Neural cell (in vitro differentiated cells): ENCODE results near the gene ARFGAP3. TPM values are rescaled to one million over a fixed set of nuclear protein-coding genes. Genes with fewer than 3 reads are reported as not detected.

Experiments
- H2AFZ ChIP-seq: fragments of 200-600, 300-800 bp; sonication (generic), shearing (Covaris generic); 2 replicates; pipeline ENCODE4 v1.6.0; 2014; ENCODE audit warnings: low read depth, mild to moderate bottlenecking, antibody characterized with exemption, low read length, moderate library complexity
- H3F3A ChIP-seq: fragments of 200-600 bp; shearing (Covaris generic); 2 replicates; pipeline ENCODE4 v1.6.1; 2016; ENCODE audit warnings: mild to moderate bottlenecking, moderate library complexity, mixed read lengths, antibody characterized with exemption, low read length; ENCODE audit not compliant: insufficient read depth, poor library complexity, severe bottlenecking
- H3K27ac ChIP-seq: fragments of 200-600, 300-800 bp; sonication (generic), shearing (Covaris generic); 2 replicates; pipeline ENCODE4 v1.5.1; 2014; ENCODE audit warnings: mild to moderate bottlenecking, low read length, moderate library complexity
- H3K27me3 ChIP-seq: fragments of 300-800, 200-600 bp; sonication (generic), shearing (Covaris generic); 2 replicates; pipeline ENCODE4 v1.6.0; 2014; ENCODE audit warnings: mild to moderate bottlenecking, low read depth, low read length, moderate library complexity; ENCODE audit not compliant: insufficient read depth
- H3K36me3 ChIP-seq: fragments of 300-800, 200-600 bp; sonication (generic), shearing (Covaris generic); 2 replicates; pipeline ENCODE4 v1.5.1; 2014; ENCODE audit warnings: mild to moderate bottlenecking, antibody characterized with exemption, low read length, moderate library complexity; ENCODE audit not compliant: insufficient read depth
- H3K4me2 ChIP-seq: fragments of 300-800, 200-600 bp; sonication (generic), shearing (Covaris generic); 2 replicates; pipeline ENCODE4 v1.6.0; 2014; ENCODE audit warnings: mild to moderate bottlenecking, low read length
- H3K4me3 ChIP-seq: fragments of 300-800, 200-600 bp; sonication (generic), shearing (Covaris generic); 2 replicates; pipeline ENCODE4 v1.5.1; 2014; ENCODE audit warnings: mild to moderate bottlenecking, low read length, moderate library complexity
- H3K79me2 ChIP-seq: fragments of 200-600 bp; shearing (Covaris generic); replicated peaks from 2 replicates; pipeline ENCODE4 v1.6.0; 2014; ENCODE audit warnings: mild to moderate bottlenecking, low read length, moderate library complexity; ENCODE audit not compliant: insufficient read depth
- H3K9ac ChIP-seq: fragments of 300-800, 200-600 bp; sonication (generic), shearing (Covaris generic); 2 replicates; pipeline ENCODE4 v1.6.1; 2016; ENCODE audit warnings: mild to moderate bottlenecking, low read length, mixed read lengths
- H3K9me2 ChIP-seq: fragments of 200-600 bp; shearing (Covaris generic); 2 replicates; pipeline ENCODE4 v1.6.1; 2016; ENCODE audit warnings: mild to moderate bottlenecking, low read length, mixed read lengths; ENCODE audit not compliant: insufficient read depth
- H3K9me3 ChIP-seq: fragments of 200-600, 300-800 bp; sonication (generic), shearing (Covaris generic); 2 replicates; pipeline ENCODE4 v1.6.1; 2016; ENCODE audit warnings: mild to moderate bottlenecking, mixed run types, low read length, moderate library complexity, mixed read lengths
- H4K20me1 ChIP-seq: fragments of 200-600 bp; shearing (Covaris generic); 2 replicates; pipeline ENCODE4 v1.6.1; 2016; ENCODE audit warnings: mild to moderate bottlenecking, mixed run types; ENCODE audit not compliant: insufficient read depth
- EZH2 ChIP-seq: fragments of 200-600, 300-800 bp; shearing (Covaris generic), sonication (generic); IDR thresholded peaks from 2 replicates; pipeline ENCODE4 v1.6.1; 2014; ENCODE audit warnings: antibody characterized with exemption, low read length, borderline replicate concordance, mild to moderate bottlenecking; ENCODE audit not compliant: insufficient read depth, poor library complexity, severe bottlenecking
- MXI1 ChIP-seq: fragments of 450-650 bp; conservative IDR thresholded peaks from 2 replicates; pipeline ENCODE4 v1.6.1; 2014; ENCODE audit warnings: antibody characterized with exemption, mild to moderate bottlenecking; ENCODE audit not compliant: poor library complexity, severe bottlenecking
- POLR2AphosphoS5 ChIP-seq: IDR thresholded peaks from 2 replicates; pipeline ENCODE4 v1.6.1; 2012
- RAD21 ChIP-seq: fragments of 450-650 bp; conservative IDR thresholded peaks from 2 replicates; pipeline ENCODE4 v1.6.1; 2014; ENCODE audit warnings: antibody characterized with exemption, mild to moderate bottlenecking, moderate library complexity
- SMC3 ChIP-seq: fragments of 450-650 bp; conservative IDR thresholded peaks from 2 replicates; pipeline ENCODE4 v1.6.1; 2014; ENCODE audit warnings: antibody characterized with exemption, mild to moderate bottlenecking, moderate library complexity; ENCODE audit not compliant: poor library complexity
- TAF1 ChIP-seq: IDR thresholded peaks from 2 replicates; pipeline ENCODE4 v1.6.1; 2012; ENCODE audit warnings: low read depth
- polyA plus RNA-seq: library from polyadenylated mRNA; depleted of rRNA; stranded (reverse); fragments of >200 nt; gene quantifications from 2 replicates; pipeline ENCODE4 v1.2.3, GENCODE V29; 2014
- TF ChIP-seq, protein P1 (sequence below): IDR thresholded peaks from 2 replicates; pipeline ENCODE4 v1.6.1; 2012; ENCODE audit warnings: borderline replicate concordance
- TF ChIP-seq, protein P2 (sequence below): fragments of 450-650 bp; IDR thresholded peaks from 2 replicates; pipeline ENCODE4 v1.5.1; 2014; ENCODE audit warnings: antibody characterized with exemption, mild to moderate bottlenecking, moderate library complexity; ENCODE audit not compliant: poor library complexity, severe bottlenecking

ARFGAP3 gene
- polyA plus RNA-seq, 1 donor from 2014 or later: 80.7 TPM

DNA sequence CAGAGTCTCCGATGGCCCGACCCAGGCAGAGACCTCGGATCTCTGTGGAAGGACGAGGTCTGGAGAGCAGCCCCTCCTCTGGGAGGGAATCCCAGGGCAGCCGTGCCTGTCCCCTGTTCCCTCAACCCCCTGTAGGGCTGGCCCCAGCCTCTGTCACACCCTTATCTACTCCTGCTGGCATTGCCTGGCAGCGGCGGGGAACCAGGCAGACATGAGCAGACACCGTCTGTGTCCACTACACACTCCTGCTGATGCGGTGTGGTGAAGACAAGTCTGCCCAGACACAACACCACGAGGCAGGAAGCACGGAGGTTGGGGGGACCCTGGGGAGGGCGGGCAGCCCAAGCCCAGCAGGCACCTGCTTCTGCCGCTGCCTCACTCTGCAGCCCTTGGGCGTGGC, 83.9 kb downstream of the ARFGAP3 start:
- no peak for TF ChIP-seq TAF1
- no peak for TF ChIP-seq RAD21
- no peak for TF ChIP-seq POLR2AphosphoS5
- TF ChIP-seq, protein P1, sequence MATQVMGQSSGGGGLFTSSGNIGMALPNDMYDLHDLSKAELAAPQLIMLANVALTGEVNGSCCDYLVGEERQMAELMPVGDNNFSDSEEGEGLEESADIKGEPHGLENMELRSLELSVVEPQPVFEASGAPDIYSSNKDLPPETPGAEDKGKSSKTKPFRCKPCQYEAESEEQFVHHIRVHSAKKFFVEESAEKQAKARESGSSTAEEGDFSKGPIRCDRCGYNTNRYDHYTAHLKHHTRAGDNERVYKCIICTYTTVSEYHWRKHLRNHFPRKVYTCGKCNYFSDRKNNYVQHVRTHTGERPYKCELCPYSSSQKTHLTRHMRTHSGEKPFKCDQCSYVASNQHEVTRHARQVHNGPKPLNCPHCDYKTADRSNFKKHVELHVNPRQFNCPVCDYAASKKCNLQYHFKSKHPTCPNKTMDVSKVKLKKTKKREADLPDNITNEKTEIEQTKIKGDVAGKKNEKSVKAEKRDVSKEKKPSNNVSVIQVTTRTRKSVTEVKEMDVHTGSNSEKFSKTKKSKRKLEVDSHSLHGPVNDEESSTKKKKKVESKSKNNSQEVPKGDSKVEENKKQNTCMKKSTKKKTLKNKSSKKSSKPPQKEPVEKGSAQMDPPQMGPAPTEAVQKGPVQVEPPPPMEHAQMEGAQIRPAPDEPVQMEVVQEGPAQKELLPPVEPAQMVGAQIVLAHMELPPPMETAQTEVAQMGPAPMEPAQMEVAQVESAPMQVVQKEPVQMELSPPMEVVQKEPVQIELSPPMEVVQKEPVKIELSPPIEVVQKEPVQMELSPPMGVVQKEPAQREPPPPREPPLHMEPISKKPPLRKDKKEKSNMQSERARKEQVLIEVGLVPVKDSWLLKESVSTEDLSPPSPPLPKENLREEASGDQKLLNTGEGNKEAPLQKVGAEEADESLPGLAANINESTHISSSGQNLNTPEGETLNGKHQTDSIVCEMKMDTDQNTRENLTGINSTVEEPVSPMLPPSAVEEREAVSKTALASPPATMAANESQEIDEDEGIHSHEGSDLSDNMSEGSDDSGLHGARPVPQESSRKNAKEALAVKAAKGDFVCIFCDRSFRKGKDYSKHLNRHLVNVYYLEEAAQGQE: no peak
- TF ChIP-seq MXI1: no peak
- no peak for TF ChIP-seq EZH2
- TF ChIP-seq SMC3: no peak
- TF ChIP-seq, protein P2, sequence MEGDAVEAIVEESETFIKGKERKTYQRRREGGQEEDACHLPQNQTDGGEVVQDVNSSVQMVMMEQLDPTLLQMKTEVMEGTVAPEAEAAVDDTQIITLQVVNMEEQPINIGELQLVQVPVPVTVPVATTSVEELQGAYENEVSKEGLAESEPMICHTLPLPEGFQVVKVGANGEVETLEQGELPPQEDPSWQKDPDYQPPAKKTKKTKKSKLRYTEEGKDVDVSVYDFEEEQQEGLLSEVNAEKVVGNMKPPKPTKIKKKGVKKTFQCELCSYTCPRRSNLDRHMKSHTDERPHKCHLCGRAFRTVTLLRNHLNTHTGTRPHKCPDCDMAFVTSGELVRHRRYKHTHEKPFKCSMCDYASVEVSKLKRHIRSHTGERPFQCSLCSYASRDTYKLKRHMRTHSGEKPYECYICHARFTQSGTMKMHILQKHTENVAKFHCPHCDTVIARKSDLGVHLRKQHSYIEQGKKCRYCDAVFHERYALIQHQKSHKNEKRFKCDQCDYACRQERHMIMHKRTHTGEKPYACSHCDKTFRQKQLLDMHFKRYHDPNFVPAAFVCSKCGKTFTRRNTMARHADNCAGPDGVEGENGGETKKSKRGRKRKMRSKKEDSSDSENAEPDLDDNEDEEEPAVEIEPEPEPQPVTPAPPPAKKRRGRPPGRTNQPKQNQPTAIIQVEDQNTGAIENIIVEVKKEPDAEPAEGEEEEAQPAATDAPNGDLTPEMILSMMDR: no peak
- Histone ChIP-seq H3K9me2 (no peaks in the 10 kb centered on the region), H3K9ac (no peak overlapping the region), H3K4me2 (no peak overlapping the region), H4K20me1 (no peaks in the 10 kb centered on the region), H2AFZ (no peak overlapping the region), H3K27me3 (no peaks in the 10 kb centered on the region), H3K27ac (no peak overlapping the region), H3K36me3 (no peaks in the 10 kb centered on the region), H3K4me3 (no peak overlapping the region), H3F3A (no peaks in the 10 kb centered on the region), H3K9me3 (no peaks in the 10 kb centered on the region), H3K79me2 (no peaks in the 10 kb centered on the region)

DNA sequence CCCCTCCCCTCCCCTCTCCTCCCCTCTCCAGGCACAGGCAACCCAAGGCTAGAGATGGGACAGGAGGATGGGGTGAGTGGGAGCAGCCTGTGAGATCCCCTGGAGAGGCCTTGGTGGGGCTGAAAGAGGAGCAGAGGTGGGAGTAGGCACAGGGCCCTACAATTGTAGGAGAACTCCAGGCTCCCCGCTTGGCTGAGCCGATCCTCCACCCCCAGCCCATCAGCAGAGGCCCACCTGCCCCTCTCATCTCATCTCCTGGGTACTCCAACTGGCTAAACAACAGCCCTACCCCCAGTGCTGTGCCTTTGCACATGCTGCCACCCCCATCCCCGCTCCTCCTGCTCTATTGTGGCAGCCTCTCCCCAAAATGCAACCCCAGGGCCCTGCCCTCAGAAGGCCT, 84.4 kb downstream of the ARFGAP3 start:
- Histone ChIP-seq H3K27me3 (no peaks in the 10 kb centered on the region), H3K9ac (no peak overlapping the region), H2AFZ (no peak overlapping the region), H3K27ac (no peak overlapping the region), H3K9me3 (no peaks in the 10 kb centered on the region), H4K20me1 (no peaks in the 10 kb centered on the region), H3K4me2 (no peak overlapping the region), H3K4me3 (no peak overlapping the region), H3F3A (no peaks in the 10 kb centered on the region), H3K36me3 (no peaks in the 10 kb centered on the region), H3K9me2 (no peaks in the 10 kb centered on the region), H3K79me2 (no peaks in the 10 kb centered on the region)
- TF ChIP-seq, protein P1: no peak
- TF ChIP-seq EZH2: no peak
- no peak for TF ChIP-seq TAF1
- TF ChIP-seq RAD21: no peak
- no peak for TF ChIP-seq SMC3
- TF ChIP-seq POLR2AphosphoS5: no peak
